Measurements from ENCODE around the gene NEURL2. TPM values are rescaled to one million over a fixed set of nuclear protein-coding genes. Genes with fewer than 3 reads are reported as not detected.

NEURL2 gene
- total and polyA plus RNA-seq, 4 donors, result 2.0 to 32.9 (median 8.4) TPM

DNA sequence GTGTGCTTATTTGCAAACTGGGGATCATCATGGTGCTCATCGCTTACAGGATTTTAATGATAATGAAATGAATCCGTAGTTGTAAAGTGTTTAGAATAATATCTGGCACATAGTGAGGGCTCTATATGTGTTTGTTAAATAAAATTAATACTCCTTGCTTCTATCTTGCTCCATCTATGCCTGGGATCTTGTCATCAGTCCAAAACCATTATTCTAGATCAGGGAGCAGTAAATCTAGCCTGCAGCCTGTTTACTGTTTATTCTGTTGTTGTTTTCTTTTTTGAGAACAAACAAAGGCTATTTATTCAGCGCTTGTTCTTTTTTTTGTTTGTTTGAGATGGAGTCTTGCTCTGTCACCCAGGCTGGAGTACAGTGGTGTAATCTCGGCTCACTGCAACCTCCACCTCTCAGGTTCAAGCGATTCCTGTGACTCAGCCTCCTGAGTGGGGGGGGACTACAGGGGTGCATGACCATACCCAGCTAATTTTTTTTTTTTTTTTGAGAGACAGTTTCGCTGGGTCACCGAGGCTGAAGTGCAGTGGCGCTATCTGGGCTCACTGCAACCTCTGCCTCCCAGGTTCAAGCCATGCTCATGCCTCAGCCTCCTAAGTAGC lies 41.9 kb downstream of the NEURL2 start:
- no peaks in the 10 kb centered on the region for H3K9me3 ChIP-seq (ENCODE audit: control insufficient read depth, low read length)
- H3K36me3 ChIP-seq (ENCODE audit: control insufficient read depth in 1 of 2, insufficient read depth in 2 of 2, low read length in 1 of 2), result peaks cover 0 to 6% of the 10 kb centered on the region in 2 donors
- DNase-seq (no peak), ATAC-seq (ENCODE audit: low FRiP score) (no peak)
- no peaks in the 10 kb centered on the region for H3K27me3 ChIP-seq (ENCODE audit: control insufficient read depth in 1 of 2, insufficient read depth in 2 of 2, low read length in 1 of 2)
- no peak overlapping the region for H3K4me3 ChIP-seq (ENCODE audit: low read length in 2 of 2)
- H3K4me1 ChIP-seq (ENCODE audit: control insufficient read depth in 1 of 2, insufficient read depth in 2 of 2, low read length in 2 of 2), result no peaks in the 10 kb centered on the region
- no peak overlapping the region for H3K27ac ChIP-seq (ENCODE audit: low read depth in 1 of 2, low read length in 2 of 2)
- intact Hi-C loops (cut with DNase I), result no loop called here
- 90 to 92% methylated on average over 8 of the region's 8 CpGs for WGBS, 2 donors

DNA sequence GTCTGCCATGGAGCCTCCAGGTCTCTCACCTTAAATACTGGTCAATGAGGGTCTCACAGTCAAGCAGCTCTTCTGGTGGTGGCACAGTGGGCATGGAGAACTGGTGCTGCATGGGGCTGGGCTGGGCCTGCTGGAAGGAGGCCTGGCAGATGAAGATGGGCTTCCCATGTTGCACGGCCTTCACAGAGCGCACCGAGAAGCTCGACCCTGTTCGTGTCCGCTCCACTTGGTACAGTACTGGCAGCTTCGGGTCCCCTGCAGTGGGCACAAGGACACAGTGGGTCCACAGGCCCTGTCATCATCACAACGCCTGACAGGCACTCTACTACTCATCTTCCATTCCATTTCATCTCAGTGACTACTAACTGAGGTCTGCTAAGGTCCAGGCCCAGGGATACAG lies 42.6 kb downstream of the NEURL2 start:
- WGBS, 2 donors, result 90 to 94% methylated on average over 8 of the region's 8 CpGs

GRCh38 chr20:45845452-45845851 lies 45.6 kb downstream of the NEURL2 start:
- no peak for DNase-seq
- Histone ChIP-seq H3K4me1 (ENCODE audit: control insufficient read depth in 1 of 2, insufficient read depth in 2 of 2, low read length in 2 of 2) (no peaks in the 10 kb centered on the region), H3K36me3 (ENCODE audit: control insufficient read depth in 1 of 2, insufficient read depth in 2 of 2, low read length in 1 of 2) (peaks cover 0 to 3% of the 10 kb centered on the region in 2 donors), H3K9me3 (ENCODE audit: control insufficient read depth, low read length) (no peaks in the 10 kb centered on the region), H3K4me3 (ENCODE audit: low read length in 2 of 2) (no peak overlapping the region), H3K27ac (ENCODE audit: low read depth in 1 of 2, low read length in 2 of 2) (no peak overlapping the region), H3K27me3 (ENCODE audit: control insufficient read depth in 1 of 2, insufficient read depth in 2 of 2, low read length in 1 of 2) (no peaks in the 10 kb centered on the region)
- no peak for ATAC-seq (ENCODE audit: low FRiP score)
- intact Hi-C loops (cut with DNase I), result no loop called here

More for the DNA sequence above, 42.6 kb downstream of the NEURL2 start:
- intact Hi-C loops (cut with DNase I), result no loop called here
- no peaks in the 10 kb centered on the region for H3K4me1 ChIP-seq (ENCODE audit: control insufficient read depth in 1 of 2, insufficient read depth in 2 of 2, low read length in 2 of 2)
- ATAC-seq (ENCODE audit: low FRiP score) (no peak), DNase-seq (peak in 1 of 2 donors; percentile 36)
- peaks cover 0 to 6% of the 10 kb centered on the region in 2 donors for H3K36me3 ChIP-seq (ENCODE audit: control insufficient read depth in 1 of 2, insufficient read depth in 2 of 2, low read length in 1 of 2)
- no peak overlapping the region for H3K27ac ChIP-seq (ENCODE audit: low read depth in 1 of 2, low read length in 2 of 2)
- no peaks in the 10 kb centered on the region for H3K9me3 ChIP-seq (ENCODE audit: control insufficient read depth, low read length)
- H3K4me3 ChIP-seq (ENCODE audit: low read length in 2 of 2), result no peak overlapping the region
- no peaks in the 10 kb centered on the region for H3K27me3 ChIP-seq (ENCODE audit: control insufficient read depth in 1 of 2, insufficient read depth in 2 of 2, low read length in 1 of 2)

GRCh38 chr20:45843506-45843905 lies 47.5 kb downstream of the NEURL2 start:
- Histone ChIP-seq H3K4me3 (ENCODE audit: low read length in 2 of 2) (no peak overlapping the region), H3K27me3 (ENCODE audit: control insufficient read depth in 1 of 2, insufficient read depth in 2 of 2, low read length in 1 of 2) (no peaks in the 10 kb centered on the region), H3K4me1 (ENCODE audit: control insufficient read depth in 1 of 2, insufficient read depth in 2 of 2, low read length in 2 of 2) (no peaks in the 10 kb centered on the region), H3K36me3 (ENCODE audit: control insufficient read depth in 1 of 2, insufficient read depth in 2 of 2, low read length in 1 of 2) (peaks cover 0 to 3% of the 10 kb centered on the region in 2 donors), H3K9me3 (ENCODE audit: control insufficient read depth, low read length) (no peaks in the 10 kb centered on the region), H3K27ac (ENCODE audit: low read depth in 1 of 2, low read length in 2 of 2) (no peak overlapping the region)
- ATAC-seq (ENCODE audit: low FRiP score) (no peak), DNase-seq (no peak)
- intact Hi-C loops (cut with DNase I), result no loop called here
- WGBS, 2 donors, result 76 to 84% methylated on average over 14 of the region's 14 CpGs

DNA sequence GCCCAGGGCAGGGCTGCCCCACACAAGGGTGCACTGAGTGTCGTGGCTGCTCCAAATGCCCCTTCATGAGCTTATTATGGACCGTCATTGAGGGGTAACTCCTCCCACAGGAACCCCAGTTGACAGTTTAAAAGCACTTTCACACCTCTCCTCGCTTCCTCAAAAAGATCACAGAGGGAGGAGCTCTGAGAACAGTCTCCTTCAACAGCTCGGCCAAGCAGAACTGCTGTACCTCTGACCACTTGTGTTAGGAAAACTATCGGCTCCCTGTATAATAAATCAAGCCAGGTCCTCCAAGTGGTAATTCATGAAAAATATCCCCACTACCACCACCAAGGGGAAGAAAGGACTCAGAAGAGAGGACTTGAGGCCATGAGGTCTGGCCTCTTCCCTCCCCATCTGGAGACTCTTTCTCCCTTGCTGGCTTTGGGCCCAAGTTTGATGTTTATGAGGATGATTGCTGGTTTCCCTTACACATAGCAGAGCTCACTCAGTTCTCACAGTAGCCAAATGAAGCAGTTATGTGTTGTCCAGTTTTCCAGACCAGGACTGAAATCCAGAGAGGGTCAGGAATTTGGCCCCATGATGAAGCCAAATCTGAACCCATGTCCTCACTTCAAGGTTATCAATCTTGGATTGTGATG lies 48.7 kb downstream of the NEURL2 start:
- no peaks in the 10 kb centered on the region for H3K4me1 ChIP-seq (ENCODE audit: control insufficient read depth in 1 of 2, insufficient read depth in 2 of 2, low read length in 2 of 2)
- peak overlapping the region in 1 of 2 donors; percentile 12 for H3K27ac ChIP-seq (ENCODE audit: low read depth in 1 of 2, low read length in 2 of 2)
- intact Hi-C loops (cut with DNase I), result no loop called here
- H3K4me3 ChIP-seq (ENCODE audit: low read length in 2 of 2), result no peak overlapping the region
- 45 to 49% methylated on average over 5 of the region's 5 CpGs for WGBS, 2 donors
- ATAC-seq (ENCODE audit: low FRiP score) (peak; percentile 19), DNase-seq (no peak)
- H3K9me3 ChIP-seq (ENCODE audit: control insufficient read depth, low read length), result no peaks in the 10 kb centered on the region
- H3K27me3 ChIP-seq (ENCODE audit: control insufficient read depth in 1 of 2, insufficient read depth in 2 of 2, low read length in 1 of 2), result no peaks in the 10 kb centered on the region
- H3K36me3 ChIP-seq (ENCODE audit: control insufficient read depth in 1 of 2, insufficient read depth in 2 of 2, low read length in 1 of 2), result peaks cover 0 to 3% of the 10 kb centered on the region in 2 donors

DNA sequence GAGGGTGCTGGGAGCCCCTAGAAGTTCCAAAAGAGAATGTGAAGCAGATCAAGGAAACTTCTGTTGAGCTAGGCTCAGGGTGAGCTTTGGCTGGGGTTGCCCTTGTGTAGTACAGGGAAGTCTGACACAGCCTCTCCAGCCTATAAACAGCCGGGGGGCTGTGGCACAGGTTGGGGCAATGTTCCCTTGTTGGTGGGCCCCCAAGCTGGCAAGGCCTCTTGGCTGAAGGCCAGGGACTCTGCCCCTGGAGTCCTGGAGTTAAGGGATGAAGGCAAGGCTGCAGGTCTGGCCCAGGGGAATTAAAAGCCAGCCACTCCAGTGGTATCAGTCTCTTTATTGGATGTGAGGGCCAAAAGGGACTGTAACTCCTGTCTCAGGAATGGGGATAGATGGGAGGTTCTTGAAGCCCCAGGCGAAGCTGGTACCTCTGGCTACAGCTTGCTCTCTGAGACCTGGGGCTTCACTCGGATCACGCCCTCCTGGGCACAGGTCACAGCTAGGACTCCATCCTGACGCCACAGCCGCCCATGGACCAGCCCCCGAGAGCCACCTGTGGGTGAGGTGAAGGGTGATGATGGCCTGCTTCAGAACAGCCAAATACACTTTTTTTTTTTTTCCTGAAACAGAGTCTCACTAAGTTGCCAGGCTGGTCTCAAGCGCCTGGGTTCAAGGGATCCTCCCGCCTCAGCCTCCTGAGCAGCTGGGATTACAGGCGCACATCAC lies 49.4 kb downstream of the NEURL2 start:
- ATAC-seq (ENCODE audit: low FRiP score), result no peak
- H3K4me3 ChIP-seq (ENCODE audit: low read length in 2 of 2), result no peak overlapping the region
- no peak overlapping the region for H3K27ac ChIP-seq (ENCODE audit: low read depth in 1 of 2, low read length in 2 of 2)
- H3K27me3 ChIP-seq (ENCODE audit: control insufficient read depth in 1 of 2, insufficient read depth in 2 of 2, low read length in 1 of 2), result no peaks in the 10 kb centered on the region
- H3K4me1 ChIP-seq (ENCODE audit: control insufficient read depth in 1 of 2, insufficient read depth in 2 of 2, low read length in 2 of 2), result no peaks in the 10 kb centered on the region
- WGBS, 2 donors, result 81 to 82% methylated on average over 10 of the region's 10 CpGs
- no peaks in the 10 kb centered on the region for H3K9me3 ChIP-seq (ENCODE audit: control insufficient read depth, low read length)
- DNase-seq, result no peak
- H3K36me3 ChIP-seq (ENCODE audit: control insufficient read depth in 1 of 2, insufficient read depth in 2 of 2, low read length in 1 of 2), result peaks cover 0 to 2% of the 10 kb centered on the region in 2 donors
- intact Hi-C loops (cut with DNase I), result no loop called here

- ATAC-seq (ENCODE audit: low FRiP score) (no peak), DNase-seq (no peak)
- intact Hi-C loops (cut with DNase I), result no loop called here
- Histone ChIP-seq H3K4me3 (ENCODE audit: low read length in 2 of 2) (no peak overlapping the region), H3K27me3 (ENCODE audit: control insufficient read depth in 1 of 2, insufficient read depth in 2 of 2, low read length in 1 of 2) (no peaks in the 10 kb centered on the region), H3K4me1 (ENCODE audit: control insufficient read depth in 1 of 2, insufficient read depth in 2 of 2, low read length in 2 of 2) (no peaks in the 10 kb centered on the region), H3K27ac (ENCODE audit: low read depth in 1 of 2, low read length in 2 of 2) (no peak overlapping the region), H3K9me3 (ENCODE audit: control insufficient read depth, low read length) (no peaks in the 10 kb centered on the region), H3K36me3 (ENCODE audit: control insufficient read depth in 1 of 2, insufficient read depth in 2 of 2, low read length in 1 of 2) (peaks cover 0 to 2% of the 10 kb centered on the region in 2 donors)
- WGBS, 2 donors, result 77% methylated on average over 25 of the region's 25 CpGs
These were observed 50.3 kb downstream of the NEURL2 start for GRCh38 chr20:45840700-45841198.

All from aorta (tissue), 5 donors.